ENCODE measurements around the gene SLC25A22. TPM values are rescaled to one million over a fixed set of nuclear protein-coding genes. Genes with fewer than 3 reads are reported as not detected.

The SLC25A22 gene
- total and polyA plus RNA-seq, 4 donors, result 10.6 to 38.2 (median 27.5) TPM

DNA sequence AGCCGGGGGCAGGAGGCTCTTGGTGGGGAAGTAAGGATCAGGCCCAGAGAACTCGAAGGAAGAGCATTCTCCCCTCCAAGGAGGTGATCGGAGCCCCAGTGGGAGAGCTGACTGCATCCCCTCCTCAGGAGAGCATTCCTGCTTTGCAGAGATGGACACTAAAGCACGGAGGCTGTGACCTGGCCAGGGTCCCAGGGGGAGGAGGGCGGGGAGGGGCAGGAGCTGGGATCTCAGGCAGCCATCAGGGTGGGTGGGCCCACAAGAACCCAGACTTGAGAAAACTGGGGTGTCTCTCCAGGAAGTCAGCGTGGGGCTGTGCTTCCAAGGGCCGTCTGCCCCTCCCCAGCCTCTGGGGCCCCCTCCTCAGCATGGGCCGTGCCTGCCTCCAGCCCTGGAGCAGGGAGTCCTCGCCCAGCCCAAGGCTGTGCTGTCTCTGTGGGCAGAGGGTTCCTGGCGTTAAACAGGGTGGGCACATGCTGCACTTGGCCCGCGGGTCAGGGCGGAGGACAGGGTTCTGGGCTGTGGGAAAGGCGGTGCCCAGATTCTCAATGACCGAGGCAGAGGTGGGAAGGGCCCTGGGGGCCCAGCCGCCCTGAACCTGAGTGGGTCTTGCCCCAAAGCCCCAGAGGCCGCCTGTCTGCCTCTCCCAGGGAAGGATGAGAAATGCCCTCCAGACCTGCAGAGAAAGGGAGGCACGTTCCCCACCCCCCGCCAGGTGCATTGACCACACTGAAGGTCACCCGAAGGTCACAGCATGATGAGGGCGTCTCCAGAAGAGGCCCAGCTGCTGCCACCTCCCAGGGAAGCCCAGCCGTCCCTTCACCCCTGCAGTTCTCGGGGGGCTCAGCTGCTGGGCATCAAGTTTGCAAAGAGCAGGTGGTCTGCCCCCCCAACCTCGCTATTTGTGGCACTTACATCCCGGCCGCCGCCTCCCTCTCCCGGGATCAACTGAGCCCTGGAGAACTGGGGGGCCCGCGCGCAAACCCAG, 8.8 kb downstream of the SLC25A22 start:
- TF ChIP-seq, protein P1, sequence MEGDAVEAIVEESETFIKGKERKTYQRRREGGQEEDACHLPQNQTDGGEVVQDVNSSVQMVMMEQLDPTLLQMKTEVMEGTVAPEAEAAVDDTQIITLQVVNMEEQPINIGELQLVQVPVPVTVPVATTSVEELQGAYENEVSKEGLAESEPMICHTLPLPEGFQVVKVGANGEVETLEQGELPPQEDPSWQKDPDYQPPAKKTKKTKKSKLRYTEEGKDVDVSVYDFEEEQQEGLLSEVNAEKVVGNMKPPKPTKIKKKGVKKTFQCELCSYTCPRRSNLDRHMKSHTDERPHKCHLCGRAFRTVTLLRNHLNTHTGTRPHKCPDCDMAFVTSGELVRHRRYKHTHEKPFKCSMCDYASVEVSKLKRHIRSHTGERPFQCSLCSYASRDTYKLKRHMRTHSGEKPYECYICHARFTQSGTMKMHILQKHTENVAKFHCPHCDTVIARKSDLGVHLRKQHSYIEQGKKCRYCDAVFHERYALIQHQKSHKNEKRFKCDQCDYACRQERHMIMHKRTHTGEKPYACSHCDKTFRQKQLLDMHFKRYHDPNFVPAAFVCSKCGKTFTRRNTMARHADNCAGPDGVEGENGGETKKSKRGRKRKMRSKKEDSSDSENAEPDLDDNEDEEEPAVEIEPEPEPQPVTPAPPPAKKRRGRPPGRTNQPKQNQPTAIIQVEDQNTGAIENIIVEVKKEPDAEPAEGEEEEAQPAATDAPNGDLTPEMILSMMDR (IDR thresholded peaks at IDR 0.05; ENCODE audit: control extremely low read depth, extremely low read depth), result no peak
- Histone ChIP-seq H3K9ac (ENCODE audit: insufficient read depth in 1 of 2, low read length in 2 of 2) (no peak overlapping the region), H3K36me3 (ENCODE audit: control insufficient read depth in 4 of 4, insufficient read depth in 4 of 4, low read length in 4 of 4) (peaks cover 0 to 27% (median 7%) of the 10 kb centered on the region in 4 donors), H3K4me3 (no peak overlapping the region), H3K27me3 (ENCODE audit: control insufficient read depth in 3 of 3, insufficient read depth in 3 of 3, low read length in 2 of 3) (no peaks in the 10 kb centered on the region), H3K9me3 (ENCODE audit: control insufficient read depth in 4 of 4, insufficient read depth in 3 of 4, low read length in 3 of 4) (no peaks in the 10 kb centered on the region), H3K27ac (ENCODE audit: low read depth in 1 of 2, low read length in 1 of 2) (no peak overlapping the region), H3K4me1 (ENCODE audit: control insufficient read depth in 5 of 5, insufficient read depth in 5 of 5, low read length in 5 of 5) (no peaks in the 10 kb centered on the region)
- DNase-seq (no peak), ATAC-seq (ENCODE audit: insufficient read depth, low FRiP score) (no peak)
- 30 to 47% methylated on average over 28 to 31 of the region's 31 CpGs for WGBS, 2 donors

DNA sequence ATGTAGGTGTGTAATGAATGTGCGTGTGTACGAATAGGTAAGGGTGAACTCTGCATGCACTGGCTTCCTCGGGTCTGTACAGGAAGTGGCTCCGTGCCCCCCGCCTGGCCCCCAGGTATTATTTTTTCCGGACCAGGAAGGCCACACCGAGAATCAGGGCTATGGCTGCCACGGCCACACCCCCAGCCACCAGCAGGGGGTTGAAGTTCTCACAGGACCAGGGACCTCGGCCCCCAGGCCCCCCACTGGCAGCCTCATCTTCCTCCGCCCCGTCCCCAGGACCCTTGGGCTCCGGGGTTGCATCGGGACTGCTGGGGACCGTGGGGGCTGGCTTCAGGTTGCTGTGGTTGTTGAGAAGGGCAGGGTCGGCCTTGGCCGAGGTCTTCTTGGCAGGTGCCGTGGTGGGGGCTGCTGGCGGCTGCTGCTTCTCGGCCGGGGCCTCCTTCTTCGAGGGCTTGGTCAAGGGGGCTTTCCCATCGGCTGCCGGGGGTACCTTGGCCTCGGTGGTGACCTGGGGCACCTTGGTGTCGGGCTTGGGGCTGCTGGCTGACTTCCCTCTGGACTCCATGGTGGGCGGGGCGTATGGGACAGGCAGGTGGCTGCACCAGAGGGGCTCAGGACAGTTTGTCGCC, 10.0 kb downstream of the SLC25A22 start:
- DNase-seq (no peak), ATAC-seq (ENCODE audit: insufficient read depth, low FRiP score) (no peak)
- TF ChIP-seq, protein P1 (IDR thresholded peaks at IDR 0.05; ENCODE audit: control extremely low read depth, extremely low read depth), result no peak
- Histone ChIP-seq H3K9me3 (ENCODE audit: control insufficient read depth in 4 of 4, insufficient read depth in 3 of 4, low read length in 3 of 4) (no peaks in the 10 kb centered on the region), H3K9ac (ENCODE audit: insufficient read depth in 1 of 2, low read length in 2 of 2) (no peak overlapping the region), H3K4me1 (ENCODE audit: control insufficient read depth in 5 of 5, insufficient read depth in 5 of 5, low read length in 5 of 5) (peaks cover 0 to 7% (median 3%) of the 10 kb centered on the region in 5 donors), H3K27ac (ENCODE audit: low read depth in 1 of 2, low read length in 1 of 2) (no peak overlapping the region), H3K36me3 (ENCODE audit: control insufficient read depth in 4 of 4, insufficient read depth in 4 of 4, low read length in 4 of 4) (peaks cover 0 to 16% (median 4%) of the 10 kb centered on the region in 4 donors), H3K4me3 (no peak overlapping the region), H3K27me3 (ENCODE audit: control insufficient read depth in 3 of 3, insufficient read depth in 3 of 3, low read length in 2 of 3) (no peaks in the 10 kb centered on the region)
- 55 to 59% methylated on average over 28 of the region's 28 CpGs for WGBS, 2 donors

DNA sequence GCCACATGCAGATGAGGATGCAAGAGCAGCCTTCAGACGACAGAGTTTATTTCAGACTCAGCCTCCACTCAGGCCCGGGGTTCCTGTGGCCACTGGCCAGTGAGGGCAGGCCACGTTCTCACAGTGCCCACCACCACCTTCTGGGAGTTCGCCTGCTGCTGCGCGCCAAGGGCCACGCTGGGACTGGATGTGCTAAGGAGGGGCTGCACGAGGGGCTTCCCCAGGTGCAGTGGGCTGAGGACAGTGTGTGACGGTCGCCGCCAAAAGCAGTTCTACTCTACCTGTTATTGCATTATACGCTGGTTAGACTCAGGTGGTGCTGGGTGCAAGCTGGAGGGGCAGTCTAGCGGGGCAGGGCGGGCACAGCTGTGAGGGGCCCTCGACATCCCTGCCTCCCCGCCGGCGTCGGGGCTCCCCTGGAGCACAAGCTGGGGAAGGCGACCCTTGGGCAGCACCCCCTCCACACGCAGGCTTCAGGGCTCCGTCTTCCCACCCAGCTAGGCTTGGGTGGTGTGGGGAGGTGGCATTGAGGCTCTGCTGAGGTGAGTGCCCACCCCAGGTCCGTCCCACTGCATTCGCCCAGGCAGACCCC, 10.9 kb downstream of the SLC25A22 start:
- no peak overlapping the region for H3K4me3 ChIP-seq
- no peak overlapping the region for H3K27ac ChIP-seq (ENCODE audit: low read depth in 1 of 2, low read length in 1 of 2)
- WGBS, 2 donors, result 89 to 92% methylated on average over 22 to 24 of the region's 24 CpGs
- TF ChIP-seq, protein P1 (IDR thresholded peaks at IDR 0.05; ENCODE audit: control extremely low read depth, extremely low read depth), result no peak
- peaks cover 0 to 10% (median 3%) of the 10 kb centered on the region in 4 donors for H3K36me3 ChIP-seq (ENCODE audit: control insufficient read depth in 4 of 4, insufficient read depth in 4 of 4, low read length in 4 of 4)
- DNase-seq (no peak), ATAC-seq (ENCODE audit: insufficient read depth, low FRiP score) (no peak)
- H3K9ac ChIP-seq (ENCODE audit: insufficient read depth in 1 of 2, low read length in 2 of 2), result no peak overlapping the region
- no peaks in the 10 kb centered on the region for H3K9me3 ChIP-seq (ENCODE audit: control insufficient read depth in 4 of 4, insufficient read depth in 3 of 4, low read length in 3 of 4)
- H3K27me3 ChIP-seq (ENCODE audit: control insufficient read depth in 3 of 3, insufficient read depth in 3 of 3, low read length in 2 of 3), result no peaks in the 10 kb centered on the region
- peaks cover 0 to 7% (median 3%) of the 10 kb centered on the region in 5 donors for H3K4me1 ChIP-seq (ENCODE audit: control insufficient read depth in 5 of 5, insufficient read depth in 5 of 5, low read length in 5 of 5)

All from lung (tissue), 12 donors.